HL-60 (cell line): ENCODE measurements around the gene HECTD4.

Source experiments
- POLR2AphosphoS5 ChIP-seq: IDR thresholded peaks from 2 replicates; pipeline ENCODE4 v1.6.1; 2012; ENCODE audit warnings: low read depth
- TF ChIP-seq, protein P1 (sequence below): IDR thresholded peaks from one replicate; pipeline ENCODE4 v1.5.1; 2011; ENCODE audit warnings: low read length, control low read depth, inconsistent platforms; ENCODE audit not compliant: insufficient read depth

DNA sequence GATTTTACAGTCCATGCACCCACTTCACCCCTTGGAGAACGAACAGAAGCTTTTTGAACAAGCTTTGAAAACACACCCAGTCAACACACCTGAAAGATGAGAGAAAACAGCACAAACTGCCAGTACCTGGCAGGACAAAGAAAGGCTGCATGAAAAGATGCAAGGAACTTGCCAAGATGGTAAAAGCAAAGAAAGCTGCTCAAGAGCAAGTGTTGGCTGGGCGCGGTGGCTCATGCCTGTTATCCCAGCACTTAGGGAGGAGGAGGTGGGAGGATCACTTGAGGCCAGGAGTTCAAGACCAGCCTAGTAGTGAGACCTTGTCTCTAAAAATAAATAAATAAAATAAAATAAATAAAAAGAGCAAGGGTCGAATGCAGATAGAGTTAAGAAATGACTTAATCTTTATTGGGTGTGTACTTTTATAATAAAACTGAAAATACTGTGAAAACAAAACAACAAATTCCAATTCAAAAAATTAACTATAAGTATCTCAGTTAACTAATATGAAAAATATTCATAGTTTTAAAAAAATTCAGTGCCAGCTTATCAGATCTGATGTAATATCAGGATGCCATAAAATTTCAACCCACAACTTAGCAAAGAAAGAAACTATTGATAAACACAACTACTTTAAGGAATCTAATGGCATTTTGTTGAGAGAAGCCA lies 59.2 kb downstream of the HECTD4 start:
- TF ChIP-seq, protein P1, sequence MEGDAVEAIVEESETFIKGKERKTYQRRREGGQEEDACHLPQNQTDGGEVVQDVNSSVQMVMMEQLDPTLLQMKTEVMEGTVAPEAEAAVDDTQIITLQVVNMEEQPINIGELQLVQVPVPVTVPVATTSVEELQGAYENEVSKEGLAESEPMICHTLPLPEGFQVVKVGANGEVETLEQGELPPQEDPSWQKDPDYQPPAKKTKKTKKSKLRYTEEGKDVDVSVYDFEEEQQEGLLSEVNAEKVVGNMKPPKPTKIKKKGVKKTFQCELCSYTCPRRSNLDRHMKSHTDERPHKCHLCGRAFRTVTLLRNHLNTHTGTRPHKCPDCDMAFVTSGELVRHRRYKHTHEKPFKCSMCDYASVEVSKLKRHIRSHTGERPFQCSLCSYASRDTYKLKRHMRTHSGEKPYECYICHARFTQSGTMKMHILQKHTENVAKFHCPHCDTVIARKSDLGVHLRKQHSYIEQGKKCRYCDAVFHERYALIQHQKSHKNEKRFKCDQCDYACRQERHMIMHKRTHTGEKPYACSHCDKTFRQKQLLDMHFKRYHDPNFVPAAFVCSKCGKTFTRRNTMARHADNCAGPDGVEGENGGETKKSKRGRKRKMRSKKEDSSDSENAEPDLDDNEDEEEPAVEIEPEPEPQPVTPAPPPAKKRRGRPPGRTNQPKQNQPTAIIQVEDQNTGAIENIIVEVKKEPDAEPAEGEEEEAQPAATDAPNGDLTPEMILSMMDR: no peak
- TF ChIP-seq POLR2AphosphoS5: no peak
